Bronchial epithelial cell (primary cell): ENCODE measurements around the gene TLR10. TPM values are rescaled to one million over a fixed set of nuclear protein-coding genes. Genes with fewer than 3 reads are reported as not detected.

Experiments used
- DNase-seq: peaks from one replicate; pipeline ENCODE4 v3.0.0-alpha.2; 2010; ENCODE audit warnings: low read depth
- FAIRE-seq: peaks from 2 replicates; lab custom pipeline; 2011; peaks lifted over from hg19 to GRCh38; lab: Jason Lieb, UNC
- H3K27me3 ChIP-seq: 2 replicates; pipeline ENCODE4 v1.5.1; 2011; ENCODE audit warnings: low read length; ENCODE audit not compliant: control insufficient read depth, insufficient read depth
- H3K36me3 ChIP-seq: 2 replicates; pipeline ENCODE4 v1.5.1; 2011; ENCODE audit warnings: low read length; ENCODE audit not compliant: control insufficient read depth, insufficient read depth
- H3K4me3 ChIP-seq: 2 replicates; pipeline ENCODE4 v1.5.1; 2011; ENCODE audit warnings: mild to moderate bottlenecking, low read depth, low read length, control low read depth
- total RNA-seq: library from RNA; depleted of rRNA; stranded (reverse); fragments of >200 nt; gene quantifications from 2 replicates; pipeline ENCODE4 v1.2.1, GENCODE V29; 2014
- TF ChIP-seq, protein P1 (sequence below): IDR thresholded peaks from 2 replicates; pipeline ENCODE4 v1.5.1; 2011; ENCODE audit warnings: mild to moderate bottlenecking, moderate library complexity, low read length, control low read depth, inconsistent platforms; ENCODE audit not compliant: insufficient read depth, severe bottlenecking

Gene TLR10
- total RNA-seq, 1 donor from 2014 or later, result not detected

GRCh38 chr4:38730830-38731646 lies 51.8 kb downstream of the TLR10 start:
- FAIRE-seq, result no peak
- Histone ChIP-seq H3K36me3 (no peaks in the 10 kb centered on the region), H3K27me3 (no peaks in the 10 kb centered on the region), H3K4me3 (no peak overlapping the region)
- DNase-seq, result peak; percentile 62
- TF ChIP-seq, protein P1, sequence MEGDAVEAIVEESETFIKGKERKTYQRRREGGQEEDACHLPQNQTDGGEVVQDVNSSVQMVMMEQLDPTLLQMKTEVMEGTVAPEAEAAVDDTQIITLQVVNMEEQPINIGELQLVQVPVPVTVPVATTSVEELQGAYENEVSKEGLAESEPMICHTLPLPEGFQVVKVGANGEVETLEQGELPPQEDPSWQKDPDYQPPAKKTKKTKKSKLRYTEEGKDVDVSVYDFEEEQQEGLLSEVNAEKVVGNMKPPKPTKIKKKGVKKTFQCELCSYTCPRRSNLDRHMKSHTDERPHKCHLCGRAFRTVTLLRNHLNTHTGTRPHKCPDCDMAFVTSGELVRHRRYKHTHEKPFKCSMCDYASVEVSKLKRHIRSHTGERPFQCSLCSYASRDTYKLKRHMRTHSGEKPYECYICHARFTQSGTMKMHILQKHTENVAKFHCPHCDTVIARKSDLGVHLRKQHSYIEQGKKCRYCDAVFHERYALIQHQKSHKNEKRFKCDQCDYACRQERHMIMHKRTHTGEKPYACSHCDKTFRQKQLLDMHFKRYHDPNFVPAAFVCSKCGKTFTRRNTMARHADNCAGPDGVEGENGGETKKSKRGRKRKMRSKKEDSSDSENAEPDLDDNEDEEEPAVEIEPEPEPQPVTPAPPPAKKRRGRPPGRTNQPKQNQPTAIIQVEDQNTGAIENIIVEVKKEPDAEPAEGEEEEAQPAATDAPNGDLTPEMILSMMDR, result peak; percentile 94

GRCh38 chr4:38730493-38730829 lies 52.3 kb downstream of the TLR10 start:
- DNase-seq (no peak), FAIRE-seq (no peak)
- no peaks in the 10 kb centered on the region for H3K36me3 ChIP-seq
- H3K27me3 ChIP-seq, result no peaks in the 10 kb centered on the region
- no peak overlapping the region for H3K4me3 ChIP-seq
- TF ChIP-seq, protein P1, result no peak

- Histone ChIP-seq H3K36me3 (no peaks in the 10 kb centered on the region), H3K4me3 (no peak overlapping the region), H3K27me3 (no peaks in the 10 kb centered on the region)
- DNase-seq, result peak; percentile 25
- TF ChIP-seq, protein P1, result peak; percentile 15
- FAIRE-seq, result no peak
Observed at GRCh38 chr4:38728631-38729141, 54.1 kb downstream of the TLR10 start.

DNA sequence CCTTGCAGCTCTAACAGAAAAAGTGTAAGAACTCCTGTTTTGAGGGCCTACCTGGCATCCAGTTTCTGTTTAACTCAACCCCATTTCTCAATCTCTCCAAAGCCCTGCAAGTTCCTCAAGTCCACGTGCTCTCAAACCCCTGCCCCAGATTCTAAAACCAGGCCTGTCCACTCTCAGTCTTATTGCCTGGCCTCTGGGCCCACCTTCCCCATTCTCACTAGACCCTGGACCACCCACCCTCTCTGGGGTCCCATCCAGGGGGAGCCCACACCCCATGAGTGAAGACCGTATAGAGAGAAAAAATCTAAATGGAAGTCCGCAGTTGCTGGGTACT lies 58.3 kb downstream of the TLR10 start:
- no peak overlapping the region for H3K4me3 ChIP-seq
- H3K27me3 ChIP-seq, result no peaks in the 10 kb centered on the region
- TF ChIP-seq, protein P1, result no peak
- no peak for FAIRE-seq
- no peaks in the 10 kb centered on the region for H3K36me3 ChIP-seq
- no peak for DNase-seq

- FAIRE-seq (no peak), DNase-seq (no peak)
- no peaks in the 10 kb centered on the region for H3K36me3 ChIP-seq
- H3K27me3 ChIP-seq, result no peaks in the 10 kb centered on the region
- H3K4me3 ChIP-seq, result no peak overlapping the region
- TF ChIP-seq, protein P1, result no peak
Observed at GRCh38 chr4:38723726-38724474, 58.9 kb downstream of the TLR10 start.
